A549 treated with AZD9567 at 1 μM for 4 hours (cell line): ENCODE measurements around the gene SMIM33. TPM values are rescaled to one million over a fixed set of nuclear protein-coding genes. Genes with fewer than 3 reads are reported as not detected.

Source experiments
- total RNA-seq: library from RNA; stranded (reverse); fragments of 200-300 nt; extraction: Qiagen RNA extraction; gene quantifications from 5 replicates; pipeline ENCODE4 v1.2.3, GENCODE V29; 2022; ENCODE audit not compliant: insufficient read depth

Gene SMIM33
- total RNA-seq, result not detected in 5 replicates

DNA sequence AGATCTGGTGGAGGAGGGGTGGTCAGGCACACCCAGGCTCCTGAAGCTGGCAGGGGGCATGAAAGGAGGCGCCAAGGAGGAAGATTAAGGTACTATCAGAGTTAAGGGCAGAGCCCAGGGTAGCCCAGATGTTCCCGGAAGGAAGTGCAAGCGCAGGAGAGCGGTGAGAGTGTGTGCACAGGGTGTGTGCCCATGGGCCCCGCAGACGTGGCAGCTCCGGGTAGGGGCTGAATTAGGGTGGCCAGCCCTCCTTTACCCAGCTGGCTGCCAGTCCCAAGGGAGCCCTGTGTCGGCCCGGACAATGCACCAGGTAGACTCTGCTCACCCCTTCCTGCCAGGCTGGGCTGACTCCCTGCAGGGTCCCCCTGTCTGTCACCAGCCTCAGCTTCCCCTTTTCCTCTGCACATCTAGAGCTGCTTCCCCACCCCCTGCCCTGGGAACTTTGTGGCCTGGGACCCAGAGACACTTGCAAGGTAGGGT lies at the start of gene SMIM33:
Gene SMIM33 (plus strand): TSS at position 184 of the 480 bp plus-strand sequence. CDS start 118 bp downstream, at position 302.

DNA sequence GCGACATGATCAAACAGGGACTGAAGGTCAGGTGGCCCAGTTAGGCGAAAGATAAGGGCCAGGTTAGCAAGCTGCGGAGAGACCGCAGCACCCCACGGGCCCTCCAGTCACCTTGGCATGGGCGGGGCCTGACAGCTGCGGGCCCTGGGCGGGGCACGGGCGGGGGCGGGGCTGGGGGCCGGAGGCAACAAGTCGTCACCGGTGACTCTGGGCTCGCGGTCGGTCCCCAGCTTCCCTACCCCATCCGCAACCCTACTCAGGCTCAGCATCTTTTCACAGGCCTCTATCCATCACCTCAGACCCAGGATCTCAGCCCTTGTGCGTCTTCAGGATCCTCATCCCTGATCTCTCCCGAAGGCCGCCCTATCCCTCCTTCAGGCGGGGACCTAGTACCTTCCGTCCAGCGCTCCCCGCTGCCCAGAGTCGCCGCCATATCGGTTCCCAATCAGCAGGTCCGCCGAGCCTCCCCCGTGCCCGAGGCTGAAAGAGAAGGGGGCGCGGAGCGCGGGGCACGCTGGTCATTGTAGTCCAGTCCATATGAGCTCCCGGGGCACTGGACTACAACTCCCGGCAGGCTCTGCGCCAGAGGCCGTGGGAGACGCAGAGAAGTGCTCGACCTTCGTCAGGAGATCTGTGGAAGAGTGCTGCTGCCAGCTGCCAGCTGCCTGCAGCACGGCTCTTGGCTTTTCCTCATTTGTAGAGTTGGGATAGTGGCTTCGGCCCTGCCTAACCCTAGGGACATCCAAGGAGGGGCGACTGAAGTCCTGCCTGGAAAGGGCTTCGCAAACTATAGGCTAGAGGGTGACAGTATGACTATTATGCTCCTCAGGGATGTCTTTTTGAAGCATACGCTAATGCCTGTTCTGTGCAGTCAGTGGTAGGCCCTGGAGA lies 31.5 kb upstream of the SMIM33 start, which contains the start of gene DNAJC18:
Gene DNAJC18 (minus strand): TSS at position 513 of the 891 bp plus-strand sequence. CDS start 80 bp downstream, at position 433.

DNA sequence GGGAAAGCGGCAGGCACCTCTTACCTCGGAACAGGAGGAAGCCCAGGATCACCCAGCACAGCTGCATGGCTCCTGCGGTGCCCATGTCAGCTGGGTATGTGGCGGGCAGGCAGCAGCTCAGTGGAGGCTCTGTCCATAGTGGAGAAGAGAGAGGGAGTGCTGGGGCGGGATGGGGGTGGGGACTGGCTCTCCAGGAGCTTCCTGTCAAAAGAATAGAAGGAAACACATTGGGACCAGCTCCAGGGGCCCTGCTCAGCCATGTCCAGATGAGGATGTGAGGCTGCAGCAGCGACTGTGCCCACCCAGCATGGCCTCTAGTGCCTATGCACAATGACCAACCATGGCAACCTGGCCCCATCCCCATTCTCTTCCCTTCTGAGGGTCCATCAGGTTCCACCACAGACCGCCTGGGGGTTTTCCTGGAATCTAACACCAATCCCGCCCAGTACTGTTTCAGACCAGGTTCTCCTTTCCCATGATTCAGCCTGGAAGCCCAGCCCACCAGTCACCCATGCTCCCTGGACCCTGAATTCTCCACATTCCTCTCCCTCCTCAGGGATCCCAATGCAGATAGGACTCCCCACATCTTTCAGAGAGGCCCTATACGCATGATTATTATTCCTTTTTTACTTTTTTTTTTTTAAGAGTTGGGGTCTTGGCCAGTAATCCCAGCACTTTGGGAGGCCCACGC lies 8.1 kb upstream of the SMIM33 start, which contains the start of gene ECSCR:
Gene ECSCR (minus strand): TSS at position 158 of the 691 bp plus-strand sequence. CDS start 73 bp downstream, at position 85.

DNA sequence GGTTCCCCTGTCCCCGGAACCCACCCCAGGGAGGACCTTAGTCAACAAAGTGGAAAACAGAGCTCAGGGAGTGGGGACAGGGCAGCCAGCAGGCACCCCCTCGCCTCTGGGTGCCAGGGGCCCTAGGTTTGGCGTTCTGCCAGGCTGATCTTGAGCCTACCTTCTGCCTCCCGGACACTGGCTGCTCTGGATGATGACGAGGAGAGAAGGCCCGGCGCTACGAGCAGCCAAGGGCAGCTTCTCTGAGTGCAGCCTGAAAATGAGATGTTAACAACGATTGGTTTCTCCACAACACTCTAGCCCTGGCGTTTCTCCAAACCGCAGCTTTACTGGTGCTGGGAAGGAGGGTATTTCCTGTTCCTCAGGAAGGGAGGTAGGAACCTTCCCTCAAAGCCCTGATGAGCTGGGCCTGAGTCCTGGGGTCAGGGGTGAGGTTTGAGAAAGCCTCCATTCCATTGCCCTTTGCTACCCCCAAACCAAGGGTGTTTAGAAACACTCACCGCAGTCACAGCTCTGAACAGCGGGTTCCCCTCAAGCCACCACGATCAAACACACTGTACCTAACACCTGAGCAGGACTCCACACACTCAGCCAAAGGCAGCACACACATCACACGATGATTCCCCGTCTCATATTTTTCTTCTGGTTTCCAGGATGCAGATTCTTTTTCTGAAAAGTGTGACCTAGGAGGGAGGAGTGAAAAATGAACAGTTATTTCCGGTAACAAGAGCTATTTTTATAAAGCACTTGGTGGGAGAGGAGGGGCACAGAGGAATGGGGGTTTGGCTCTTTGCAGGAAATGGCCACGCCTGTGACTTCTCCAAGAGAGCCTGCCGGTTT lies 11.5 kb downstream of the SMIM33 start, which contains the start of gene STING1:
Gene STING1 (minus strand): TSS at position 709 of the 840 bp plus-strand sequence. CDS start 1,054 bp downstream, outside the sequence.

Other genes starting within 250 kb of the SMIM33 start
- gene MATR3, start 177.3 kb upstream of the SMIM33 start, total RNA-seq, result 136 to 195 TPM (median 189 TPM) in 5 replicates
- gene PAIP2, start 129.2 kb upstream of the SMIM33 start, total RNA-seq, result 81.4 to 98.0 TPM (median 87.0 TPM) in 5 replicates
- 1.1 to 1.9 TPM (median 1.6 TPM) in 4 of 5 replicates, not detected in the other for gene SLC23A1, start 87.7 kb upstream of the SMIM33 start, total RNA-seq
- 0.09 TPM in 1 of 5 replicates, not detected in the others for gene MZB1, start 81.1 kb upstream of the SMIM33 start, total RNA-seq
- gene PROB1, start 75.9 kb upstream of the SMIM33 start, total RNA-seq, result 0.16 to 0.31 TPM (median 0.28 TPM) in 4 of 5 replicates, not detected in the other
- gene SPATA24, start 66.9 kb upstream of the SMIM33 start, total RNA-seq, result 3.0 to 5.7 TPM (median 5.0 TPM) in 5 replicates
- 5.7 to 9.2 TPM (median 8.6 TPM) in 5 replicates for gene DNAJC18, start 31.5 kb upstream of the SMIM33 start, total RNA-seq
- gene ECSCR, start 8.3 kb upstream of the SMIM33 start, total RNA-seq, result not detected in 5 replicates
- 0.63 to 1.00 TPM (median 0.80 TPM) in 4 of 5 replicates, not detected in the other for gene STING1, start 11.8 kb downstream of the SMIM33 start, total RNA-seq
- gene UBE2D2, start 90.3 kb downstream of the SMIM33 start, total RNA-seq, result 136 to 182 TPM (median 171 TPM) in 5 replicates
- gene CXXC5, start 177.3 kb downstream of the SMIM33 start, total RNA-seq, result 8.9 to 15.1 TPM (median 14.9 TPM) in 5 replicates